ENCODE results near the gene MCF2L. TPM values are rescaled to one million over a fixed set of nuclear protein-coding genes. Genes with fewer than 3 reads are reported as not detected.

MCF2L gene
- polyA plus RNA-seq, 1 donor (not counting 4 experiments of a cell fraction or from before 2014, with no cell fraction given) = 0.14 TPM

- H3K9ac ChIP-seq (ENCODE audit: control insufficient read depth, extremely low read depth, insufficient read depth, low read length) = no peak overlapping the region
- no peak for TF ChIP-seq CTCF (optimal IDR thresholded peaks at IDR 0.05 in 1 of 3, IDR thresholded peaks at IDR 0.05 in 1 of 3, conservative IDR thresholded peaks at IDR 0.05 in 1 of 3; ENCODE audit: extremely low read depth in 1 of 3, insufficient read depth in 2 of 3, low read length in 3 of 3)
- no peak for TF ChIP-seq EZH2 (IDR thresholded peaks at IDR 0.05; ENCODE audit: low read length)
- FAIRE-seq = no peak
- no peaks in the 10 kb centered on the region for H3K4me1 ChIP-seq (ENCODE audit: control insufficient read depth, extremely low read depth, insufficient read depth, low read length)
- H3K4me2 ChIP-seq (ENCODE audit: control insufficient read depth, extremely low read depth, insufficient read depth, low read depth, low read length) = no peak overlapping the region
- H3K4me3 ChIP-seq (ENCODE audit: control insufficient read depth in 2 of 3, extremely low read depth in 1 of 3, insufficient read depth in 2 of 3, low read depth in 1 of 3, low read length in 3 of 3) = no peak overlapping the region
- dilution Hi-C loops (cut with MboI; ENCODE audit: extremely low pct_ligation_motif_present, low sequenced_read_pairs) = no loop called here
- H2AFZ ChIP-seq (ENCODE audit: control insufficient read depth, low read length) = no peak overlapping the region
- H3K79me2 ChIP-seq (ENCODE audit: control insufficient read depth, insufficient read depth, low read length) = no peaks in the 10 kb centered on the region
- no peak overlapping the region for H3K27ac ChIP-seq (ENCODE audit: control insufficient read depth, insufficient read depth, low read length)
- no peaks in the 10 kb centered on the region for H3K9me1 ChIP-seq (ENCODE audit: control insufficient read depth, extremely low read depth, insufficient read depth, low read length)
- H3K9me3 ChIP-seq (ENCODE audit: control insufficient read depth, low read depth, low read length) = no peaks in the 10 kb centered on the region
- no peaks in the 10 kb centered on the region for H4K20me1 ChIP-seq (ENCODE audit: control insufficient read depth, extremely low read depth, insufficient read depth, low read length)
- H3K27me3 ChIP-seq (ENCODE audit: control insufficient read depth, extremely low read depth, insufficient read depth, low read length) = peaks cover 27% of the 10 kb centered on the region
- H3K36me3 ChIP-seq (ENCODE audit: control insufficient read depth in 2 of 2, extremely low read depth in 1 of 2, insufficient read depth in 2 of 2, low read length in 2 of 2) = no peaks in the 10 kb centered on the region
- no peak for DNase-seq (ENCODE audit: low read depth, low spot score)
Observed at GRCh38 chr13:112952759-112953551, 16.1 kb upstream of the MCF2L start.

GRCh38 chr13:112953591-112954487, 15.2 kb upstream of the MCF2L start:
- Histone ChIP-seq H3K79me2 (ENCODE audit: control insufficient read depth, insufficient read depth, low read length) (no peaks in the 10 kb centered on the region), H3K27me3 (ENCODE audit: control insufficient read depth, extremely low read depth, insufficient read depth, low read length) (peaks cover 27% of the 10 kb centered on the region), H3K4me1 (ENCODE audit: control insufficient read depth, extremely low read depth, insufficient read depth, low read length) (no peaks in the 10 kb centered on the region), H3K4me2 (ENCODE audit: control insufficient read depth, extremely low read depth, insufficient read depth, low read depth, low read length) (no peak overlapping the region), H2AFZ (ENCODE audit: control insufficient read depth, low read length) (no peak overlapping the region), H3K4me3 (ENCODE audit: control insufficient read depth in 2 of 3, extremely low read depth in 1 of 3, insufficient read depth in 2 of 3, low read depth in 1 of 3, low read length in 3 of 3) (no peak overlapping the region), H4K20me1 (ENCODE audit: control insufficient read depth, extremely low read depth, insufficient read depth, low read length) (no peaks in the 10 kb centered on the region), H3K36me3 (ENCODE audit: control insufficient read depth in 2 of 2, extremely low read depth in 1 of 2, insufficient read depth in 2 of 2, low read length in 2 of 2) (no peaks in the 10 kb centered on the region), H3K27ac (ENCODE audit: control insufficient read depth, insufficient read depth, low read length) (no peak overlapping the region), H3K9me1 (ENCODE audit: control insufficient read depth, extremely low read depth, insufficient read depth, low read length) (no peaks in the 10 kb centered on the region), H3K9ac (ENCODE audit: control insufficient read depth, extremely low read depth, insufficient read depth, low read length) (no peak overlapping the region), H3K9me3 (ENCODE audit: control insufficient read depth, low read depth, low read length) (no peaks in the 10 kb centered on the region)
- no peak for TF ChIP-seq EZH2 (IDR thresholded peaks at IDR 0.05; ENCODE audit: low read length)
- no peak for TF ChIP-seq CTCF (optimal IDR thresholded peaks at IDR 0.05 in 1 of 3, IDR thresholded peaks at IDR 0.05 in 1 of 3, conservative IDR thresholded peaks at IDR 0.05 in 1 of 3; ENCODE audit: extremely low read depth in 1 of 3, insufficient read depth in 2 of 3, low read length in 3 of 3)
- FAIRE-seq (no peak), DNase-seq (ENCODE audit: low read depth, low spot score) (no peak)
- dilution Hi-C loops (cut with MboI; ENCODE audit: extremely low pct_ligation_motif_present, low sequenced_read_pairs) = no loop called here

Measured in keratinocyte (primary cell).